Neutrophil (primary cell): ENCODE data around the gene RGS17.

Experiments
- H3K27ac ChIP-seq: fragments of 200-600 bp; sonication (generic); 2 replicates; pipeline ENCODE4 v1.5.1; 2016; ENCODE audit warnings: mild to moderate bottlenecking, moderate library complexity
- H3K27me3 ChIP-seq: fragments of 200-600 bp; sonication (generic); 2 replicates; pipeline ENCODE4 v1.6.0; 2016; ENCODE audit warnings: mild to moderate bottlenecking
- H3K36me3 ChIP-seq: fragments of 200-600 bp; sonication (generic); 2 replicates; pipeline ENCODE4 v1.5.1; 2017
- H3K4me1 ChIP-seq, 2 experiments: fragments of 200-600 bp in 1 of 2; sonication (generic) in 1 of 2; 1 replicate in 1 of 2; 2 replicates in 1 of 2; pipeline versions ENCODE4 v1.5.1 to v1.6.1; 2013 to 2016; ENCODE audit warnings: low read depth in 1 of 2, low read length in 1 of 2, mild to moderate bottlenecking in 1 of 2, moderate library complexity in 1 of 2; ENCODE audit not compliant: control insufficient read depth in 1 of 2, insufficient read depth in 1 of 2
- H3K4me3 ChIP-seq, 2 experiments: fragments of 200-600 bp in 1 of 2; sonication (generic) in 1 of 2; 1 replicate in 1 of 2; 2 replicates in 1 of 2; pipeline ENCODE4 v1.5.1; 2013 to 2016; ENCODE audit warnings: low read depth in 1 of 2, low read length in 1 of 2, mild to moderate bottlenecking in 1 of 2, moderate library complexity in 1 of 2
- H3K9me3 ChIP-seq: fragments of 200-600 bp; sonication (generic); 2 replicates; pipeline ENCODE4 v1.5.1; 2016
- TF ChIP-seq, protein P1 (sequence below): fragments of 200-600 bp; sonication (generic); IDR thresholded peaks from 2 replicates; pipeline ENCODE4 v1.5.1; 2016; ENCODE audit warnings: antibody characterized with exemption

The RGS17 gene

DNA sequence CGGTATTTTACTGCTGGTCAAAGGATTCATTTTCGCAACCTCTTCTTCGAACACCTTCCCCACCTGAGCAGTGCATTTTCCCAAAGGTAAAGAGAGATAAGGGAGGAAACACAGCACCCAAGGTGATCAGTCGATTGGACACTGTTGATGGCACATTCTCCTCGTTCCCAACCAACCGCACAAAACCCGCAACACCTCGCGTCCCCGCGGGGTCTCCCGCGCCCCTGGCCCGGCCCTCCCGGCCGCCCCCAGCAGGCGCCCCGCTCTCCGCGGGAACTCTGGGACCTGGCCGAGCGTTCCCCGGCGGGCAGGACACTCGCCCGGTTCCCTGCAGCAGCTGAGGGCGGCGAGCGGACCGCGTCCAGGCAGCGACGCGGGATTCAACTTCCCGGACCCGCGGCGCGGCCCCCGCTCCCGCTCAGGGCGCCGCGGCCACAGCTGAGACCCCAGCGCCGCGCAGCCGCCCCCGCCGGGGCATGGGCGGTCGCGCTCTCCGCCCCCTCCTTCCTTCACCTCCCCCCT lies 506 bp downstream of the RGS17 start:
- TF ChIP-seq, protein P1, sequence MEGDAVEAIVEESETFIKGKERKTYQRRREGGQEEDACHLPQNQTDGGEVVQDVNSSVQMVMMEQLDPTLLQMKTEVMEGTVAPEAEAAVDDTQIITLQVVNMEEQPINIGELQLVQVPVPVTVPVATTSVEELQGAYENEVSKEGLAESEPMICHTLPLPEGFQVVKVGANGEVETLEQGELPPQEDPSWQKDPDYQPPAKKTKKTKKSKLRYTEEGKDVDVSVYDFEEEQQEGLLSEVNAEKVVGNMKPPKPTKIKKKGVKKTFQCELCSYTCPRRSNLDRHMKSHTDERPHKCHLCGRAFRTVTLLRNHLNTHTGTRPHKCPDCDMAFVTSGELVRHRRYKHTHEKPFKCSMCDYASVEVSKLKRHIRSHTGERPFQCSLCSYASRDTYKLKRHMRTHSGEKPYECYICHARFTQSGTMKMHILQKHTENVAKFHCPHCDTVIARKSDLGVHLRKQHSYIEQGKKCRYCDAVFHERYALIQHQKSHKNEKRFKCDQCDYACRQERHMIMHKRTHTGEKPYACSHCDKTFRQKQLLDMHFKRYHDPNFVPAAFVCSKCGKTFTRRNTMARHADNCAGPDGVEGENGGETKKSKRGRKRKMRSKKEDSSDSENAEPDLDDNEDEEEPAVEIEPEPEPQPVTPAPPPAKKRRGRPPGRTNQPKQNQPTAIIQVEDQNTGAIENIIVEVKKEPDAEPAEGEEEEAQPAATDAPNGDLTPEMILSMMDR: no peak
- Histone ChIP-seq H3K27ac (no peak overlapping the region), H3K9me3 (no peaks in the 10 kb centered on the region), H3K4me1 (peaks cover 0 to 12% of the 10 kb centered on the region in 2 experiments), H3K27me3 (peaks cover 77% of the 10 kb centered on the region), H3K36me3 (no peaks in the 10 kb centered on the region), H3K4me3 (no peak overlapping the region)

DNA sequence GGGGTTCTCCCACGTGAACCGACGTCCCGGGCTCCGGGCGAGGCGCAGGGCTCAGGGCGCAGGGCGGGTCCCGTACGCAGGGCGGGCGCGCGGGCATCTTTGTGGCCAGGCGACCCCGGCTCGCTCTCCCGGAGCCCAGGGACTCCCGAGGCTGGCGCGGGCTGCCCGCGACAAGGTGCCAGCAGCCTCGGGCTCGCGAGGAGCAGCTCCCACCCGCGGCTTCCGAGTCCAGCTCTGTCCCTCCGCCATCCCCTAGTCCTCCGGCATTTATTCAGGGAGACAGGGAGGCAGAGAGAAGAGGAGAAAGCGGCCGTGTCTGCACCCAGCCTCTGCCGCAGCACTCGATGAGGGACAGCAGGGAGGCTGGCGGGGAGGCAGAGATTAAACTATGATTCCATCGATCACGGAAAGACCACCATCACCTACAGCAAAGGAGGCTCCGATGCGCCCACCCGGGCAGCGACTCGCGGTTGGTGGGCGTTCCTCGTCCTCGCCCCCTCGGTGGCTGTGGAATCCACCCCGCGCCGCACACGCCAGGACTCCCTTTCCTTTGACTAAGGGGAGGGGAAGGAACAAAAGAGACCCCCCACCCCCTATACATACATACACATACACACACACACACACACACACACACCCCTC lies 1.1 kb downstream of the RGS17 start:
- TF ChIP-seq, protein P1: no peak
- no peaks in the 10 kb centered on the region for H3K36me3 ChIP-seq
- H3K9me3 ChIP-seq: no peaks in the 10 kb centered on the region
- no peak overlapping the region for H3K27ac ChIP-seq
- peaks cover 0 to 12% of the 10 kb centered on the region in 2 experiments for H3K4me1 ChIP-seq
- peaks cover 80% of the 10 kb centered on the region for H3K27me3 ChIP-seq
- no peak overlapping the region for H3K4me3 ChIP-seq

DNA sequence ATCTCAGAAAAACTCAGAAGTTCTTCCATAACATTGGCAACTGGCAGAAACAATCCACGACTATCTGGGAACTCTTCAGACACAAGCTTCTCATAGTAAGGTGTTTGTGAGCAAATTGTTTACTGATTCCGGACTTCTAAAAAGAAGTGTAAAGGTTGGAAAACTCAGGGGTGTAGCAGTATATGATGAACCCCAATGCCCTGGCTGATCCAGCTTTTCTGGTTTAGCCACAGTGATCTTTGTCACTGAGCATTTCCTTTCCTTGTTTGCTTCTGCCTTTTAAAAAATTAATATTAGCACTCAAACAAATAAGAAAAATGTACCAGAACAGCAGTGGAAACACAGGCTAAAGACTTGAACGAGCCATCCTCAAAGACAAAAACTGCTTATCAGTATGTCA lies 4.9 kb downstream of the RGS17 start:
- TF ChIP-seq, protein P1: no peak
- Histone ChIP-seq H3K27ac (no peak overlapping the region), H3K4me1 (peaks cover 0 to 12% of the 10 kb centered on the region in 2 experiments), H3K9me3 (no peaks in the 10 kb centered on the region), H3K4me3 (no peak overlapping the region), H3K36me3 (no peaks in the 10 kb centered on the region), H3K27me3 (peaks cover 58% of the 10 kb centered on the region)

DNA sequence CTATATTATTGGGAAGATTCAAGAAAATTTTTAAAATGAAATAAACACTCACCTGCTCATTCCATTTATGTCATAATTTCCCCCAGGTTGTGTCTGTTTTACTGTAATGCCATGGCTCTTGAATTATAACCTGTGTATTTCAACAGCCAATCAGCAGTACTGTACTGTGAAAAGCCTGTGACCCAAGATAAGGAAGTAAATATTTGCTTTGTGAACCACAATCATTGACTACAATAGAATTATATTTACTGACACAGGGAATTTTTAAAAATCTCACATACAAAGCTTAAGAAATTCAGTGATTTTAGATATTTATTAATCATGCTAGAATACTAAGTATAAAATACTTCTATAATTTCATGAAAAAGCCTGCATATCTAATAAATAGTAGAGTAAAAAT lies 6.0 kb downstream of the RGS17 start:
- H3K27me3 ChIP-seq: peaks cover 46% of the 10 kb centered on the region
- H3K9me3 ChIP-seq: no peaks in the 10 kb centered on the region
- H3K4me1 ChIP-seq: peaks cover 0 to 3% of the 10 kb centered on the region in 2 experiments
- no peaks in the 10 kb centered on the region for H3K36me3 ChIP-seq
- no peak overlapping the region for H3K27ac ChIP-seq
- H3K4me3 ChIP-seq: no peak overlapping the region
- TF ChIP-seq, protein P1: no peak

DNA sequence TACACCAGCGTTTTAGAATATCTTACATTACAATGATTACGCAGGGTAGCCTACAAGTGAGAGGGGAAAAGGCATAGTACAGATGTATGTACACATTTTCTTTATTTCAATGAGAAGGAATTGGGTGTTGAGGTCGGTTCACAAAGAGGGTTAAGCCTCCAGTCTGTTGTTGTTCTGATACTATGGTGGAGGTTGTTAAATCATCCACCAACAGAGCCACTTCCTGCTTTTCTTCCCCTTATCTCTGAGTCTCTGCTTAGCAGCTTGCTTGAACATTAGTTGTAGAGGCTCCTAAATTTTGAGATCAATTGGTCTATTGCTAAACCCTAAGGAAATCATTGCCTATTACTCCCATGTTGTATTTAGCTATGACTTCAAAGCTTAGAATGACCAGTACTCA lies 7.3 kb downstream of the RGS17 start:
- Histone ChIP-seq H3K4me3 (no peak overlapping the region), H3K27ac (no peak overlapping the region), H3K9me3 (no peaks in the 10 kb centered on the region), H3K27me3 (peaks cover 33% of the 10 kb centered on the region), H3K4me1 (no peaks in the 10 kb centered on the region), H3K36me3 (no peaks in the 10 kb centered on the region)
- TF ChIP-seq, protein P1: no peak
